T-helper 2 cell (primary cell): ENCODE results near the gene TRIM32.
"Not testable (repeated sequence)": the region's sequence is repeated elsewhere in the genome, so short reads cannot be mapped to it uniquely, and the experiment has no call there.

Source experiments
- DNase-seq, 5 experiments: peaks; one replicate each; pipeline versions ENCODE4 v3.0.0 to v3.0.0-alpha.2; 2012 to 2022

The TRIM32 gene

DNA sequence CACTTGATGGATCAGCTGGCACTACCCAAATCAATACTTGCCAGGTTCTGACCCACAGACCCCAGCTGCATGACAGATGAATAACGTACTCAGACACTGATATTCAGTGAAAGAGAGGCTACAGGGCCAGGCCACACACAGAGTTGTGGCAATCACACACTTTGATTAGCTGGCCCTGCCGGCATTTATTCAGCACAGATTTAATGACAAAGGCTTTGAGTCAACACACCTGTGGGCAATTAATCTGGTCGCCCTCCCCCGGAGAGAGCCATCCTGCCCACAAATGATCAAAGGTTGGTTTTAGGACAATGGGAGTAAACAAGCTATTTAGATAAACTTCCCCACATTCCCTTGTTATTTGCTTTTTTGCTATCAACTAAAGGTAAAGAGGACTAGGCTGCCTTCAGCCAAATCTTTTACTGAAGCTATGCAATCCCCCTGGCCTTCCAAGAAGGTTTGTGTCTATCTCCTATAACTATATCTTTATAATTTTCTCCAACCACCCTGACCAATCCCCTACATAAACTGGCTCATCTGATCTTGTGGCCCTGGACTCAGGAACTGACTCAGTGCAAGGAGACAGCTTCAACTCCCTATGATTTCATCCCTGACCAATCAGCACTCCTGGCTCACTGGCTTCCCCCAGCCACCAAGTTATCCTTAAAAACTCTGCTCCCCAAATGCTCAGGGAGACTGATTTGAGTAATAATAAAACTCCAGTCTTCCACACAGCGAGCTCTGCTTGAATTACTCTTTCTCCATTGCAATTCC, 12.7 kb upstream of the TRIM32 start:
- no peak for DNase-seq

DNA sequence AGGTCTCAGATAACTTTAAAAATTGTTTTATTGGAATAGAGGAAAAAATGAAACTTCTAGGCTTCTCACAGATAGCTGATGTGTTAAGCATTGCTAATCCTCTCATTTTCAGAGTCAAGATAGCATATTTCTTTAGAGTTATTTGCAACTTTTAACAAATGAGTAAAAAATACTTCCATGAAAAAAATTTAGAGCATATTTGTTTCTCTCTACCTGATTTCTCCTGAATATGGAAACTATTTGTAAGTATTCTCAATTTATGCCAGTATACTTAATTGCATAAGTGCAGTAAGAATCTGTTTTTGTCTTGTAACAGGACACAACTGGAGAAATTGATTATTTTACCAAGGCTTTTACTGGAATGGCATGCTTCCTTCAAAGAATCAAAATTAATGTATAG, 3.6 kb upstream of the TRIM32 start:
- DNase-seq, result no peak

DNA sequence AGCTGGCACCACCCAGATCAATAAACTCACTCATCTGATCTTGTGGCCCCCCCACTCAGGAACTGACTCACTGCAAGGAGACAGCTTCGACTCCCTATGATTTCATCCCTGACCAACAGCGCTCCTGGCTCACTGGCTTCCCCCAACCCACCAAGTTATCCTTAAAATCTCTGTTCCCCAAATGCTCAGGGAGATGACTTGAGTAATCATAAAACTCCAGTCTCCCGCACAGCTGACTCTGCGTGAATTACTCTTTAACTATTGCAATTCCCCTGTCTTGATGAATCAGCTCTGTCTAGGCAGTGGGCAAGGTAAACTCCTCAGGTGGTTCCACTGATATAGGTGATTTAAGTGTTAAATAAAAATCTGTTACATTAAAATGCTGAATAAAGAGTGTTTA, 1.9 kb upstream of the TRIM32 start:
- no peak for DNase-seq

DNA sequence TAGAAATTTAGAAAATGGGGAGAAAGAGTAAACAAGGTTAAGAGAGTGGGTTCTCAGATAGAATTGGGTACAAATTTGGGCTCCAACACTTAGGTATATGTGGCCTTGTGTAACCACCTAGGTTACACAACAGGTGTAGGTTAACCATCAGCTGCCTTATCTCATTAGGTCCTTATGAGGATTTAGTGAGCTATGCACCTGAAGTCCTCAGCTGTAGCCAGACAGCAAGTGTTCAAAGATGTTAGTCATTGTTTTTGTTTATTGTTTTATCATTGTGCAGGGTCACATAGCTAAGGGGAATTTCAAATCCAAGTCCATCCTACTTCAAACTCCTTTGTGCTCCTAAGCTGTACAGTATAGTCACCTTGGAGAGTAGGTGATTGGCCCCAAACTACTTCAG, 970 bp upstream of the TRIM32 start:
- DNase-seq, result no peak

DNA sequence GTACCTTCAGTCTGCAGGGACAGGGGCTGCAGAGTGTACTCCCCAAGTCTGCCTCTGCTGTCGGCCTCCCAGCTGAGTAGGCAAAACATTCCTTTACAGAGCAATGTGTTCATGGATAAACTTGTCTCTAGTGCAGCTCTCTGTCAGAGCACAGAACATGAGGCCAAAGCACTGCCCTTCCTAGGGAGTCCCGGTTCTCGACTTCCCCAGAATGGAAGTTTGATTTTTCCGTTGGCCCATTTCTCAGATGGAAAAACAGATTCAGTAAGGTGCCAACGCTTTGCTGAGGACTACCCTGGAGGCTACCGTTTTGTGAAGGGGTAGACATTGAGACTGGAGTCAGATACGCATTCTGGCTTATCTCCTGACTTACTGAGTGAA, 422 bp upstream of the TRIM32 start:
- no peak for DNase-seq

DNA sequence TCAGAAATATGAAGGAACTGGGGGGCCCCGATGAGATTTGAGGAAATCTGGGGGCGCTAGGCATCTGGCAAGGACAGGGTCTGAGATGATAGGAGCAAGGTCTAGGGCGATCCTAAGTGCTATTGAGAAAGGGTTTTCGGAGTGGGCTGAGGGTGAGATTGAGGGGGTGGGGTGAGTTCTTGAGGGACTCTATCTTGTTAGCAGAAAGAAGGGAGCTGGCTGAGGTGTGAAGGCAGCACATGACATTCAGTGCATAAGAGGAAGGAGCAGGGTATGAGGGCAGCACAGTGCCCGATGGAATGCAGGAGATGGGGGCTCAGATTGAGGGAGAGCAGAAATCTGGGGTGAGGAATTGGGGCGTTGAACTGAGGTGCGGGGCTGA, 640 bp downstream of the TRIM32 start:
- peak in 1 of 5 experiments; percentile 23 for DNase-seq

DNA sequence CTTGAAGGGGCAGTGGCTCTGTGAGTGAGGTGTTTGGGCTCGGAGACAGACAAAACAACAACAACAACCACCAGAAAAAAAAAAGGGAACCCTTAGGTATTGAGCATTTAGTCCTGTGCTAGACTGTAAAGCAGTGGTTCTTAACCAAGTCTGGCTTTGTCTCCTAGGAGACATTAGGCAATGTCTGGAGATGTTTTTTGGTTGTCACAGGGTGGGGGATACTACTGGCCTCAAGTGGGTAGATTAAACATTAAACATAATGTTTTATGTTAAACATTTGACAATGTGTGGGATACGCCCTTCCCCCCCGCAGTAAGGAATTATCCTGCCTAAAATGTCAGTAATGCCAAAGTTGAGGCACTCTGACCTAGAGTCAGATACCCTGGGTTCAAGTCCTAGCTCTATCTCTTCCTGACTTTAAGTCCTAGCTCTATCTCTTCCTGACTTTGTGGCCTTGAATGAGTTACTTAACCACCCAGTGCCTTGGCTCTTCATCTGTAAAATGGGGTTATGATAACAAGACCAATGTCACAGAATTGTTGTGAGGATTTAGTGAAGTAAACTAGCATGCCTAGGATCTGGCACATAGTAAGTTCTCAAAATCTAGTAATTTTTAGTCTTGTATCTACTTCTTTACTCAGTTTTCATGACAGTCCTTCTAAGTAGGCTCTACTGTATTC, 1.8 kb downstream of the TRIM32 start:
- no peak for DNase-seq

DNA sequence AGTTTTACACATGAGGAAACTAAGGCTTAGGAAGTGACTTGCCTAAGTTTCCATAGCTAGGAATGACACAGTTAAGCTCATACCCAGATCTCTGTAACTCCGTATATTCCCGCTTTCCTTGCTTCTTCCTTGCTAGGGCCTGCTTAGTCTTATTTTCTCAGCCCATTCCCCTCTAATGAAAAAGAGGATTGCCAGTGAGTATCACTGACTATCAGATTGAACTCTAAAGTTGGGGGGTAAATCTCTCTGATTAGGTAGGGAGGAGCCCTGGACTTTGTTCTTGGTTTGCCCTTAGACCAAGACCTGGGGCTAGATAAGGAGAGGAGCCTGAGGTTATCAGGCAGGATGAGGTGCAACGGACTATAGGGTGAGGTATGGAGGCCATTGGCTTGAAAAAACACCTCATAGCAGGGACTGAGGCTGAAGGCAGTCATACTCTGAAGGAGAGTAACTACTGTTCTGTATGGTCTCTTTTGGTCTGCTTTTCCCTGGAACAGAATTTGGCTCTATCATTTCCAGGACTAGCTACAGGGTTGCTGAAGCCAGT, 2.5 kb downstream of the TRIM32 start:
- no peak for DNase-seq

DNA sequence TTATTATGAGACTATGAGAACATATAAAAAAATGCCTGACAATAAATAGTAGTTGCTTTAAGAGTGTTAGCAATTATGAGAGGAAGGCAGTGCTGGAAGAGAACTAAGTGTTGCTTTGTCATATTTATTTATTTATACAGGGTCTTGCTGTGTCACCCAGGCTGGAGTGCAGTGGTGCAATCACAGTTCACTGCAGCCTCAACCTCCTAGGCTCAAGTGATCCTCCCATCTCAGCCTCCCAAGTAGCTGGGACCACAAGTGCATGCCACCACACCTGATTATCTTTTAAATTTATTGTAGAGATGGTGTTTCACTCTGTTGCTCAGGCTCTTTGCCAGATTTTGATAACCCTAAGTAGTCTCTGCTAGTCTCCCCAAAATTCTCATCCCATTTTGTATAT, 3.7 kb downstream of the TRIM32 start:
- DNase-seq, result not testable (repeated sequence)

DNA sequence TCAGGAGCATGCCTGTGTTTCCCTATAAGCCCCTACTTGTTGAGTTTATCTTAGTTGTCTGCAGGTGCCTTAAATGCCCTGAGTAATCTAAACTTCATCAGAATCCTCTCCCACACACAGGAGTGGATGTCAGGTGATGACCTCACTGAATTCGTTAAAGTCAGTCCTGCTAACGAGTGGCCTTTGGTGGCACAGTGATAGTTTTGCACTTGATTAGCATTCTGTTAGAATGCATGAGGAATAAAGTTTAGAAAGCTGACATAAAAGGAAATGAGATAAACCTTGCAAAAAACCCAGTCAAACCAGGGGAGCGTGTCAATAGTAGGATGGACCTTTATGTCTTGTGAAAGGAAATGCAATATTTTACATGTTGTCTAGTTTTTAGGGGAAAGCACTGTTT, 4.5 kb downstream of the TRIM32 start:
- DNase-seq, result peak in 1 of 5 experiments; percentile 15

DNA sequence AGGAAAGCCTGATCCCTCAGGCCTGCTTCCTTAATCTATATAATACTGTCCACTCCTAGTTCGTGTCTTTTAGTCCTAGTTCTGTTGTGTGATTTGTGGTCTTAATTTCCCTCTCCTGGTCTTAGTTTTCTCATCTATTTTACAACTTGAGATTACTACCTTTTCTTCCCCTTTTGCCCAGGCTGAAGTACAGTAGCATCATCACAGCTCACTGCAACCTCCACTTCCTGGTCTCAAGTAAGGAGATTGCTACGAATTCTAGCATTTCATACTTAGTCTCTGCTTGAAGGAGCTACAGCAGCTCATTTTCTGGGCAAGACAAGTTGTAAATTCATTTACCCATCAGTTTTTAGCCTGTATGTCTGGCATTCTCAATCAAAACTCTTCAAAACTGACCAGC, 5.5 kb downstream of the TRIM32 start:
- DNase-seq, result peak in 1 of 5 experiments; percentile 14

DNA sequence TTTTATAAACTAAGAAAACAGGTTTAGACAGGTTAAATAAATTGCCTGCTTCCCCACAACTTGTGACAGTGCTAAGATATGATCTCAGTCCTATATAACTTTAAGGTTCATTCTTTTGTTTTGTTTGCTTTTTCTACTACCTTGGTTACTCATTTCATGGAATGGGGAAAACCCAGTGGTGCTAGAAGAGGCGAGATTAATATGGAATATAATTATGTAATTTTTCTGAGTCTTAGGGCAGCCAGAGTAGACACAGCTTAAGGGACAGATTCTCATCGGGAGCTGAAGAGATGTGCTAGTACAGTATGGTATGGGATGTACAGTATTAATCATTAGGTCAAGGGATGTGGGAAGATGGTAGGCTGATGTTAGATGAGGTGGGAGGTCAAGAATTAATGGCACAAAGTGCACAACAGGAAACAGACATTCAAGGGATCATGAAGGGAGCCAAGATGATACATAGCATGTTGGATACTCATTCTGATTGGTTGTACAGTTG, 6.2 kb downstream of the TRIM32 start:
- no peak for DNase-seq

DNA sequence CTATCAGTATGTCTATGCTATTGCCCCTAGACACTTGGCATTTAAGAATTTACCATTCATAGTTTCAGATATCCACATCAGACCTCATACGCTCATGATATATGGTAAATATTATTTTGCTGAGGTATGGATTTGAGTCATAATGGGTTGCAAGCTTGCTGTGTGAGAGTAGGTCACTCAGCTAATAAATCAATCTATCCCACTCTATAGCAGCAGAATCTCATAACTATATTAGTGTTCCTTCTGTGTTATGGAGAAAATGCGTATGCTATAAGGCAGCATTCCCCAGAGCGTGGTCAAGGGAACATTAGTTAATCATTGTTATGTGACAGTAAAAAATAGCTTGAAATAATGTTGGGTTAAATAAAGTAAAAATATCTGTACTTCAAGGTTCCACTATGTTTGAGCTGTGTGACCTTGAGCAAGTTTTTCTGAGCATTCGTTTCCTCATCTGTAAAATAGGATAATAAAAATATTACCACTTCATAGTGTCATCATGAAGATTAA, 7.7 kb downstream of the TRIM32 start:
- DNase-seq, result no peak

DNA sequence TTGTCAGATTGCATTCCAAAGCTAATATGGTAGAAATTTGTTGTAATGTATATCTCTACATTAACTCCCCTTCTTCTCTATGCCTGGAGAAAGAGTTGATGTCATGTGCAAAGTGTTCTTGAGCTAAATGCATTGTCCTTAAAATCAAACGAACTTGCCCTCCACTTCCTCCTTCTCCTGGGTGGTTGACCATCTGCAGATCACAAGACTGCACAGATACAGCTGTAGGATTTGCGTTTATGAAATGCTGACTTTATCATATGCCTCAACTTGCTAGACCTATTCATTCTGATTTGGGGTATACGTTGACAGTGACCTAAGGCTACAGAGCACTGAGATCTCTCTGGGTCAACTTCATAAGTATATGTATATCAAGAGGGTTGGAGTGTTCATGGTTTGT, 8.3 kb downstream of the TRIM32 start:
- no peak for DNase-seq

DNA sequence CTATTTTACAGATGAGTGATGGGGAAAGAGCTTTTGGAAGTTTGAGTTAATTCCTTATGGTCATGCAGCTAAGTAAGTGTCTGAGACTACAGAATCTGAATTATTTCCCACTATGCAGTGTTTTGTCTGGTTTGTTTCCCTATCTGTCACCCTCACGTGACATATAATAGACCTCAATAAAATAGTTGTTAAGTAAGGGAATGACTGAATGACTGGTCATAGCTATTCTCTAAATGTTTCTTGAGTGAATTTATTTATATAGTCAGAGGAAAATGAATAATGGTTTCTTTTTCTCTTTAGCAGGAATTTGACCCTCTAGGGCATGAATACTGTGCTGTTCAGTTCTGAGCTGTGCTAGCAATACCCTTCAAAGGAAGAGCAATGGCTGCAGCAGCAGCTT, 10.3 kb downstream of the TRIM32 start:
- no peak for DNase-seq

DNA sequence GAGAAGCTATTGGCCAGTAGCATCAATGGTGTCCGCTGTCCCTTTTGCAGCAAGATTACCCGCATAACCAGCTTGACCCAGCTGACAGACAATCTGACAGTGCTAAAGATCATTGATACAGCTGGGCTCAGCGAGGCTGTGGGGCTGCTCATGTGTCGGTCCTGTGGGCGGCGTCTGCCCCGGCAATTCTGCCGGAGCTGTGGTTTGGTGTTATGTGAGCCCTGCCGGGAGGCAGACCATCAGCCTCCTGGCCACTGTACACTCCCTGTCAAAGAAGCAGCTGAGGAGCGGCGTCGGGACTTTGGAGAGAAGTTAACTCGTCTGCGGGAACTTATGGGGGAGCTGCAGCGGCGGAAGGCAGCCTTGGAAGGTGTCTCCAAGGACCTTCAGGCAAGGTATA, 10.8 kb downstream of the TRIM32 start:
- no peak for DNase-seq

DNA sequence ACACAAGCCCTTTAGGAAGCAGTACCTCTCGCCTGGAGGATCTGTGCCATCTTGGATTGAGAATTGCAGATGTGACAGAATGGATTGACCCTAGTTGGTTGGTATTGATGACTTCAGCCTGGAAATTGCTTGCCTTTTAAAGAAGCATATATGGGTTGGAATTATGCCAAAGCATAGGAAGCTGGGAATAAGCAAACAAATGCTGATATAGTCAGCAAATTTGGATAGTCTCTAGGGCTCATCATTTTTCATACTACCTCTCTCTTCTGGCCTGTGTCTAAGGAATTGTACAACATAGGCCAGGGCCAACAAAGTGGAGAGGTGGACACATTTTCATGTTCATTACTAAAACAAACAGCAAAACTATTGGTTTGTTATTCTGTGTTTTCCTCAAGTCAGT, 13.2 kb downstream of the TRIM32 start:
- DNase-seq, result no peak

DNA sequence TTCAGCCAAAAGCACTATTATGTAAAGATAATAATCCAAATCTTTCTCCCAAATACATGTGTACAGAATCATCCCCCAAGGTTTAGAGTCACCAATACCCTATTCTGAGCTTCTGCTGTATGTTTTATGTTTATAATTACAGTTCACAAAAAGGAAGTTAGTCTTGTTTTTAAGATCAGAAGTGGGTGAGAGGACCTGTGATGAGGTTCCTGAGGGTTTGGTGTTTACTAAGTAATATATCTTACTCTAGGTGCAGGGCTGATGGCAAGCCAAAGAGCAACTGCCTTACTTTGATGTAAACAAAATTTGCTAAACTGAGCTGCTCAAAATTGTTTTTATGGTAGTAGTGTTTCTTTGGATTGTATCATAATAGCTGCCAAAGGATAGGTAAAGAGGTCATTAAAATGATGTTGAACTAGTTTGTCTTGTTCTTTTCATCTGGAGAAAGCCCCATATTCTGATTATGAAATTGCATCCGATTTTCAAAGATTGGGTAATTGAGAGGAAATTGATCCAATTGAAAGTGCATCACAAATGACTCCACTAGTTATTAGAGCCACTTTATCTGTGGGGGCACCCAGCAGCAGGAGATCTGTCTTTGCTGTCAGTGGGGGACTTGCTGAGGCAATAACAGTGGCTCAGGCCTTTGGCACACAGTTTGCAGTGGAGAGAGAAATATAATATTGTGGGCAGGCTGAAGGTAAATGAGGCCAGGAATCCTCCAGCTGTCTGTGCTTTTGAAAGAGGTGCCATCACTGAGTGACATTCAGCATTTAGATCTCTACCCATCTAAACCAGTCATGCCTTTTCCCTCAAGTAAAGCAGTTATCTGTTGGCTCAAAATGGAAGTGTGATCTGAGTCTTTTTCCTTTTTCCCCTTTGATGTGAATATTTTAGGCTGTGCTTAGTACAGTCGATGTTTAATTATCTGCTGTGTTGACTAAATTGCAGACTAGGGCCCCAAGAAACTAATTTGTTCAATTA, 14.1 kb downstream of the TRIM32 start:
- DNase-seq, result peak in 1 of 5 experiments; percentile 59

DNA sequence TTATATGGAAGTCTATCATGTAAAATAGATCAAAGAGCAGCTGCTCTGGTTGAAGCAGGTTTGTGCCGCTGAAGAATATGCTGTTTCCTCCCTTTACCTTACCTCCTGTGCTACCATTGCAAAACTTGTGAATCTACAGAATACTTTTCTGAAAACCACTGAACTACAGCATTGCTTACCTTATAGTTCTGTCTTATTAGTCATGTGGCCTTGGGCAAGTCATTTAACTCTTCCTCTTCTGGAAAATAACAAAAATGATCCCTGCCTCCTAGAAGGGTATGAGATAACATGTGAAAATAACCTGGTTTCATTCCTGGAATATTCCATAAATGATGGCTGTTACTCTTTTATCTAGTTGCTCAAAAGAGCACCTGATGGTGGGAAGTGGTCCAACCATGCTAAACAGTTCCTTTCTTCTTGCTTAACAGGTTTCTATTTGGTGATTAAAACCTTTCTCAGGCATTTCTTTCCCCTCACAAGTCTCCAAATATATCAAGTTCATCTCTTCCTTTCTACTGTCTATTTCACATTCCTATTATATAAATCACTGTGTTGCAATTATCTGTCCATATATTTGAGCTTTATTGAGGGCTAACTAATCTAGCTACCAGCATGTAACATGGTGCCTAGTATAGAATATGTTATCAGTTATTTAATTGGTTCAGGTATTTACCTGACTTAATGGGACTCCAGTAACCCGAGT, 15.0 kb downstream of the TRIM32 start:
- peak in 1 of 5 experiments; percentile 39 for DNase-seq

DNA sequence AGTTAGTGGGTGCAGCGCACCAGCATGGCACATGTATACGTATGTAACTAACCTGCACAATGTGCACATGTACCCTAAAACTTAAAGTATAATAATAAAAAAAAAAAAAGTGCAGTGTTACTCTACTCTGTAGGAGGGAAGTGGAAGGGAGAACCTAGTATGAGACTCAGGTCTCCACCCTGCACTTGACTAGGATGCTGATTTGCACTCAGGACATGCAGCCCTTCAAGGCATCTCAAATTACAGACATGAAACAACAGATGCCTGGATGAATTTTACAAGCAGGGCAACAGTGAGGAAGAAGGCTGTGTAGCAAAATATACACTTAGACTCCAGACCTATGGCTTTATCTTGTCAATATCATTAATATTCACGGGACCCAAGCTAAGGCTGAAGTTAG, 16.5 kb downstream of the TRIM32 start:
- no peak for DNase-seq

DNA sequence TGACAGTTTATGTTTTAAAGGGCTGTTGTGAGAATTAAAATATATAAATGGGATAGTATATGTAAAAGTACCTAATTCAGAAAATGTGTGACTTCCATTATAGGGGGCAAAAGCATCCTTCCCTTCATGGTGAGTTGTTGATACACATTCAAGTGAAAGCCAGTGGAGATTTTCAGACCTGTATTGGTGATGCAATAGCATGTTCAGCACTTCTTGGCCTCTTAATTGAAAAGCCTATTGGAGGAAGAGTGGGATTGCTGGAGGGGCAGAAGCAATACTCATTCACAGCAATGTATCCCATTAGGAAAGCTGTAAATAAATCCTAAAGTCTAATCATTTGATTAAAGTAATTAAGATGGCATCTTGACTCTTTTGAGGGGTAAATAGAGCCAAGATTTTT, 17.4 kb downstream of the TRIM32 start:
- no peak for DNase-seq

DNA sequence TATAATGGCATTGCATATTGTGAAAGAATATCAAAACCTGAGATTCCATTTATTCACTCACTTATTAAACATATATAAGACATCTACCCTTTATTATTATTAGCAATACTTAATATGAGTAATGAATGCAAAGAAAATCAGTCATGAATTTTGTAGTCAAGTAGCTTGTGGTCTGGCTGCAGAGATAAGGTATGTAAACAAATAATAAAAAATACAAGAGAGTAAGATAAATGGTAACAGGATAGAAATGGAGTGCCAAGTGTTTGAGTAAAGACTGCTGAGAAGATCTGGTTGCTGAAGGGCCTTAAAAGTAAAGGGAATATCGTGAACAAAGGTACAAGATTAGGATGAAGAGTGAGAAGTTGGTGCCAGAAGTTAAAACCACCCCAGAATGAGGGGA, 18.4 kb downstream of the TRIM32 start:
- DNase-seq, result no peak
